ENCODE results near the gene POFUT1. TPM values are rescaled to one million over a fixed set of nuclear protein-coding genes. Genes with fewer than 3 reads are reported as not detected.
"Not testable (repeated sequence)": the region's sequence is repeated elsewhere in the genome, so short reads cannot be mapped to it uniquely, and the experiment has no call there.

POFUT1 gene
- total RNA-seq, 2 experiments from 2014 or later = 23.9 to 24.2 TPM

GRCh38 chr20:32263398-32263954, 55.8 kb downstream of the POFUT1 start:
- Mint-ChIP-seq H3K9me3 (no peaks in the 10 kb centered on the region), H3K4me1 (no peaks in the 10 kb centered on the region), H3K27me3 (peaks cover 3% of the 10 kb centered on the region), H3K36me3 (no peaks in the 10 kb centered on the region), H3K4me3 (no peak overlapping the region), H3K27ac (no peak overlapping the region)
- no peak for ATAC-seq (ENCODE audit: low read depth)
- POLR2A ChIA-PET = no interaction called here
- no peak for DNase-seq

- ATAC-seq (ENCODE audit: low read depth) = no peak
- H3K36me3 Mint-ChIP-seq = peaks cover 2% of the 10 kb centered on the region
- DNase-seq = no peak
- POLR2A ChIA-PET = no interaction called here
- peaks cover 7% of the 10 kb centered on the region for H3K4me1 Mint-ChIP-seq
- peaks cover 2% of the 10 kb centered on the region for H3K27me3 Mint-ChIP-seq
- peaks cover 2% of the 10 kb centered on the region for H3K9me3 Mint-ChIP-seq
- no peak overlapping the region for H3K4me3 Mint-ChIP-seq
- no peak overlapping the region for H3K27ac Mint-ChIP-seq
These were observed 63.9 kb downstream of the POFUT1 start for GRCh38 chr20:32271620-32272019.

GRCh38 chr20:32274359-32274758, 66.7 kb downstream of the POFUT1 start:
- Mint-ChIP-seq H3K9me3 (peaks cover 2% of the 10 kb centered on the region), H3K36me3 (peaks cover 2% of the 10 kb centered on the region), H3K4me1 (peaks cover 20% of the 10 kb centered on the region), H3K27ac (no peak overlapping the region), H3K27me3 (no peaks in the 10 kb centered on the region), H3K4me3 (no peak overlapping the region)
- ATAC-seq (ENCODE audit: low read depth) = no peak
- DNase-seq = no peak
- POLR2A ChIA-PET = no interaction called here

- H3K9me3 Mint-ChIP-seq; H3K27me3 Mint-ChIP-seq; H3K36me3 Mint-ChIP-seq; H3K4me3 Mint-ChIP-seq; DNase-seq; POLR2A ChIA-PET; H3K27ac Mint-ChIP-seq; ATAC-seq (ENCODE audit: low read depth): not testable (repeated sequence)
- peaks cover 20% of the 10 kb centered on the region for H3K4me1 Mint-ChIP-seq
These were observed 67.5 kb downstream of the POFUT1 start for GRCh38 chr20:32275163-32275562.

GRCh38 chr20:32277361-32278198, 69.9 kb downstream of the POFUT1 start, which contains the start of gene KIF3B:
KIF3B (plus strand) TSS chr20:32277651; CDS start chr20:32309778, 32,127 bp downstream.
- peaks cover 2% of the 10 kb centered on the region for H3K9me3 Mint-ChIP-seq
- DNase-seq = peak; percentile 87
- peak within 1 kb of the TSS; percentile 91 for H3K4me3 Mint-ChIP-seq
- POLR2A ChIA-PET = interaction anchor here (1.0 to 1.1 kb wide), 5 partner anchors 9 to 554 kb away, joined by 3 to 4 read pairs (median 3); no protein-coding TSS in a partner anchor
- peaks cover 11% of the 10 kb centered on the region for H3K36me3 Mint-ChIP-seq
- peak within 1 kb of the TSS; percentile 82 for H3K27ac Mint-ChIP-seq
- H3K4me1 Mint-ChIP-seq = peaks cover 29% of the 10 kb centered on the region
- peak; percentile 85 for ATAC-seq (ENCODE audit: low read depth)
- no peaks in the 10 kb centered on the region for H3K27me3 Mint-ChIP-seq

- no peaks in the 10 kb centered on the region for H3K27me3 Mint-ChIP-seq
- DNase-seq (no peak), ATAC-seq (ENCODE audit: low read depth) (peak; percentile 9)
- peaks cover 12% of the 10 kb centered on the region for H3K36me3 Mint-ChIP-seq
- POLR2A ChIA-PET = no interaction called here
- peaks cover 29% of the 10 kb centered on the region for H3K4me1 Mint-ChIP-seq
- H3K4me3 Mint-ChIP-seq = peak overlapping the region; percentile 91
- peak overlapping the region; percentile 82 for H3K27ac Mint-ChIP-seq
- peaks cover 2% of the 10 kb centered on the region for H3K9me3 Mint-ChIP-seq
These were observed 70.5 kb downstream of the POFUT1 start for GRCh38 chr20:32278199-32278643.

GRCh38 chr20:32281711-32282110, 74.0 kb downstream of the POFUT1 start:
- Mint-ChIP-seq H3K4me1 (peaks cover 46% of the 10 kb centered on the region), H3K4me3 (no peak overlapping the region), H3K27me3 (no peaks in the 10 kb centered on the region), H3K9me3 (no peaks in the 10 kb centered on the region), H3K27ac (no peak overlapping the region), H3K36me3 (peaks cover 13% of the 10 kb centered on the region)
- DNase-seq = no peak
- ATAC-seq (ENCODE audit: low read depth) = no peak
- POLR2A ChIA-PET = no interaction called here

GRCh38 chr20:32282461-32282860, 74.8 kb downstream of the POFUT1 start:
- H3K4me1 Mint-ChIP-seq = peaks cover 46% of the 10 kb centered on the region
- H3K4me3 Mint-ChIP-seq = no peak overlapping the region
- no peaks in the 10 kb centered on the region for H3K27me3 Mint-ChIP-seq
- peaks cover 13% of the 10 kb centered on the region for H3K36me3 Mint-ChIP-seq
- H3K27ac Mint-ChIP-seq = no peak overlapping the region
- POLR2A ChIA-PET = no interaction called here
- H3K9me3 Mint-ChIP-seq = no peaks in the 10 kb centered on the region
- ATAC-seq (ENCODE audit: low read depth) = no peak
- no peak for DNase-seq

GRCh38 chr20:32285082-32285620, 77.5 kb downstream of the POFUT1 start:
- no peaks in the 10 kb centered on the region for H3K27me3 Mint-ChIP-seq
- POLR2A ChIA-PET = interaction anchor here (0.9 to 1.2 kb wide), 2 partner anchors 72 to 200 kb away, joined by 3 to 4 read pairs; no protein-coding TSS in a partner anchor
- H3K4me1 Mint-ChIP-seq = peaks cover 35% of the 10 kb centered on the region
- ATAC-seq (ENCODE audit: low read depth) (peak; percentile 9), DNase-seq (no peak)
- peak overlapping the region; percentile 89 for H3K27ac Mint-ChIP-seq
- no peaks in the 10 kb centered on the region for H3K9me3 Mint-ChIP-seq
- peaks cover 19% of the 10 kb centered on the region for H3K36me3 Mint-ChIP-seq
- no peak overlapping the region for H3K4me3 Mint-ChIP-seq

- Mint-ChIP-seq H3K4me1 (peaks cover 36% of the 10 kb centered on the region), H3K4me3 (peak overlapping the region; percentile 73)
- no peak for DNase-seq
These were observed 78.1 kb downstream of the POFUT1 start for GRCh38 chr20:32285621-32286371.

GRCh38 chr20:32287231-32287638, 79.6 kb downstream of the POFUT1 start:
- POLR2A ChIA-PET = interaction anchor here (1.0 kb wide), 1 partner anchor 10 kb away, joined by 3 read pairs; the partner anchor contains the start of gene KIF3B

More at GRCh38 chr20:32285621-32286371, 78.1 kb downstream of the POFUT1 start:
- ATAC-seq (ENCODE audit: low read depth) = peak; percentile 71
- no peaks in the 10 kb centered on the region for H3K9me3 Mint-ChIP-seq
- peak overlapping the region; percentile 89 for H3K27ac Mint-ChIP-seq
- H3K27me3 Mint-ChIP-seq = no peaks in the 10 kb centered on the region
- H3K36me3 Mint-ChIP-seq = peaks cover 22% of the 10 kb centered on the region
- POLR2A ChIA-PET = interaction anchor here (0.6 to 1.2 kb wide), 4 partner anchors 24 to 200 kb away, joined by 3 to 6 read pairs (median 4); no protein-coding TSS in a partner anchor

More at GRCh38 chr20:32287231-32287638, 79.6 kb downstream of the POFUT1 start:
- H3K9me3 Mint-ChIP-seq = no peaks in the 10 kb centered on the region
- H3K27ac Mint-ChIP-seq = no peak overlapping the region
- no peak for DNase-seq
- no peaks in the 10 kb centered on the region for H3K27me3 Mint-ChIP-seq
- no peak for ATAC-seq (ENCODE audit: low read depth)
- H3K36me3 Mint-ChIP-seq = peaks cover 19% of the 10 kb centered on the region
- H3K4me3 Mint-ChIP-seq = no peak overlapping the region
- peaks cover 26% of the 10 kb centered on the region for H3K4me1 Mint-ChIP-seq
